WTC11 (cell line): ENCODE results near the gene SERPINH1.

Source experiments
- ZBTB21 ChIP-seq: sonication (generic); formaldehyde crosslinking; IDR thresholded peaks from 2 replicates; pipeline ENCODE4 v1.8.1; 2023; ENCODE audit warnings: mild to moderate bottlenecking, missing genetic modification reagents, borderline replicate concordance
- ZNF263 ChIP-seq: sonication (generic); formaldehyde crosslinking; IDR thresholded peaks from 2 replicates; pipeline ENCODE4 v1.8.1; 2022; ENCODE audit warnings: low read depth, mild to moderate bottlenecking, moderate library complexity, missing genetic modification reagents

- TF ChIP-seq ZBTB21 (CRISPR knock-in tag), result no peak
- no peak for TF ChIP-seq ZNF263 (CRISPR knock-in tag)
Observed at GRCh38 chr11:75527130-75527529, 34.9 kb upstream of the SERPINH1 start.
